DMS153 treated with DMSO at 0.1 percent for 48 hours (cell line): ENCODE results near the gene KAZN.

Experiments
- DNase-seq: peaks from one replicate; lab custom pipeline; 2025; ENCODE audit not compliant: unreplicated experiment; lab: John Stamatoyannopoulos, UW

Gene KAZN

DNA sequence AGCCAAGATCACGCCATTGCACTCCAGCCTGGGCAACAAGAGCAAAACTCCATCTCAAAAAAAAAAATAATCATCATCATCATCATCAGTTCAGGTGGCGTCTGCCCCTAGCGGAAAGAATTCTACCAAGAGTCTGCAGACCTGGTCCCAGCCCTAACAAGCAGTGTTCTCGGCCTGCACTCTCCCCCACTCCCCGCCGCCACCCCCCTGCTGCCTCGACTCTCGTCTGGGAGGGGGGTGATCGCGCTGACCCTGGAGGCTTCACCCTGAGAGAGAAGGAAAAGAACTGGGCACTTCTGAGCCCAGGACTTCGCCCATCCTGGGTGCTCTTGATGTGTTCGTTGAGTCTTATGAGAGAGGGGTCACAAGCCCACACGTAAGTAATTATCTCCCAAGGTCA is 394.9 kb downstream of the KAZN start:
- DNase-seq: no peak

DNA sequence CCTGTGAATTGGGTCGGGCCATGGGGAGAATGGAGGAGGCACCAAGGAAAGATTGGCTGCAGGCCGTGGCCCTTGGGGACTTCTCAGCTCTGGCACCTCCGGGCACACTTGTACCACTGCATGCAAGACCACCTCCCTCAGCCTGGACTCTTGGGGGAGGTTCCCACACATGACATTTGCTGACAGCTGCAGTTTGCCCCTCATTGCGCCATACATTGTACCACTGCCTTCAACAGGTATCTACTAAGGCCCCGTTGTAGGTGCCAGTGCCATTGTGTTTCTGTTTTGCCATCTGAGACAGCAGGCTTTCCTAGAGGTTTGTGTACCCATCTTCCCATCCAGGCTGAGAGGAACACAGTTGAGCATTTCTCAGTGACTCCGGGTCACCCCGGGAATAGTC is 395.7 kb downstream of the KAZN start:
- DNase-seq: no peak

DNA sequence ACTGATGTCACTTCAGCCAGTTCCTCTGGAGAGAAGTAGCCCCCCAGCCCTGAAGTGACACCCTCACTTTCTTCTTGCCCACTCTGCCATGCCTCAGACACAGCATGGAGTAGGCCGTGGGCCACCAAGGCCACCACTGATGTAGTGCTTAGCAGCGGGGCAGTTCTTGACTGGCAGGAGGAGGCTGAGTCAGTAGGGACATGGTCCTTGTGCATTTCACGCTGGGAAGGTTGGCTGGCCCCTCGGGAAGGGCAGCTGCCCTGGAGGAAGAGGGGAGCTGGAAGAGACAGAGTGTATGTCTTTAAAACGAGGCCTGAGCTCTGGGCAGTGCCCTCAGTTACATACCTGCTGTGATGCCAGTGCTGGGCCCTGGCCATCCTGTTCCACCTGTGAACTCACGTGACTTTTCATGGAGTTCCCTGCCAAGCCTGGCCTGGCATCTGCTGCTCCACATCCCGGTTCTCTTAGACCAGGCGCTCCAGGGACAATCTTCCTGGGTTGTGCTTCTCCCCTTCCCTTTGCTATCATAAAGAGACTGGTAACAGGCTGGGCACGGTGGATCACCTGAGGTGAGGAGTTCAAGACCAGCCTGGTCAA is 396.5 kb downstream of the KAZN start:
- no peak for DNase-seq

GRCh38 chr1:14996133-14997050 is 397.9 kb downstream of the KAZN start:
- no peak for DNase-seq

DNA sequence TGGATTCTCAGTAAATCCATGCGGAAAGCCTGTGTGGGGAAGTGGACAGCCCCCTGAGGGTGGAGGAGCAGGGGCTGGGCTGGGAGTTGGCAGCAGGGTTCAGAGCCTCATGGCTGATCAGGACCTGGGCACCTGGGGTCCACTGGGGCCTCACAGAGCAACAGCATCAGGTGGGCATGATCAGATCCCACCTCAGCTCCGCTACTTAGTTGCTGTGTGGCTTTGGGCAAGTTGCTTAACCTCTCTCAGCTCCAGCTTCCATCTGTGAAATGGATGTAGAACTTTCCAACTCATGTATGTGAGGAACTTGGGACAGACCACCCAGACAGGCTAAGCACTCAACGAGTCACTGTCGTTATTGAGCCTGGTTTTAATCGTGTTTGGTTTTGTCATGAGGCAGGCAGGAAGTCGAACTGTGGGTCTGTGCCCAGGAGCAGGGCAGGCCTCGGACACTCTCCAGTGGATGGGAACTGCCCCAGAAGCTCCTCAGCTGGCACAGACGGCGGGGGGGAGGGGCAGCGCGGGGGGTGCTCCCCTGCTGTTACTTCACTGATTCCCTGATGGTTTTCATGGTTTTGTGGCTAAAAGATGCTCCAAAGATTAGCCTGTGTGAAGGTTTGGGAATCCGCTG is 399.3 kb downstream of the KAZN start:
- no peak for DNase-seq

DNA sequence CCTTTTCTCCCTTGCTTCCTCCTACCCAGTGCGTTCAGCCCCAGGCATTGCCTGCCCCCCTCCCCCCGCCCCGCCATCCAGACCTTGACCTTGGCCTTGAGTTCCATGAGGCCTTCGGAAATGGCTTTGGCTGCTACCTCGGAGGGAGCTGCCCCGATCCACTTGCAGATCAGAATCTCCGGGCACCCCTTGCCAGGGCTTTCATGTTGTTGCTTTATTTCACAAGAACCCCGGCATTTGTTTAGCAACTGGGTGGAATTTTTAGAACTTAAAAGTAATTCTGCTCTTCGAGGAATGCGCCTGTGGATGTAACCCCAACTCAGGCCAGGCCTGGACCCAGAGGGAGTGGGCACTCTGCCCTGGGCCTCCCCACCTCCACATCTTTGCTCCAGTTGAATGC is 401.0 kb downstream of the KAZN start:
- DNase-seq: no peak

DNA sequence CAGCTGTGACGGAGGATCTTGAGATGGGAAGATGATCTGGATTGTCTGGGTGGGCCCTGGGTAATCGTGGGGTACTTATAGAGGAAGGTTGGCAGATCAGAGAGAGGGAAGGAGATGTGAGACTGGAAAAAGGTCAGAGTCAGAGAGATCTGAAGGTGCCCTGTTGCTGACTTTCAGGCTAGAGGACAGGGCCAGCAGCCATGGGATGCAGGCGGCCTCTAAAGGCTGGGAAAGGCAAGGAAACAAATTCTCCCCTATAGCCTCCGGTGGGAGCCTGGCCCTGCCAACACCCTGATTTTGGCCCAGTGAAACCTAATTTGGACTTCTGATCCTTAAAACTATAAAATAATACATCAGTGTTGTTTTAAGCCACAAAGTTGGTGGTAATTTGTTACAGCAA is 401.5 kb downstream of the KAZN start:
- DNase-seq: no peak

GRCh38 chr1:15000671-15001070 is 402.2 kb downstream of the KAZN start:
- DNase-seq: no peak

- DNase-seq: no peak
Observed at GRCh38 chr1:15001317-15001915, 402.9 kb downstream of the KAZN start.

- no peak for DNase-seq
Observed at GRCh38 chr1:15002325-15002724, 403.8 kb downstream of the KAZN start.

DNA sequence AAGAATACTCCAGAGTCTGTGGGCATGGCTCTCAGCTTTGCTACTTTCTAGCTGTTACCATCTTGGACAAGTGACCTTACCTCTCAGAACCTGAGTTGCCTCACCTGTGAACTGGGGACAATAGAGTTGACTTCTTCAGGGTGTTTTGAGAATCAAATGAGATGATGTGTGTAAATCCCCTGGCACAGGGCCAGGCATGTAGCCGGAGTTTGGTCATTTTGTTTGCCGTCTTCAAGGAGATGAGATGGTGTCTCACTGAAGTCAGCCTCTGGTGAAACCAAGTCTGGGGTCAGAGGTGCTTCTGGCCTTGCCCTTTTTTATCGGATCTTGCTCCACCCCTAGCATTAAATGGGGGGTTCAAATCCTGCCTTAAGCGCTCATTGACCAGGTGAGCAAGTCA is 405.9 kb downstream of the KAZN start:
- no peak for DNase-seq

DNA sequence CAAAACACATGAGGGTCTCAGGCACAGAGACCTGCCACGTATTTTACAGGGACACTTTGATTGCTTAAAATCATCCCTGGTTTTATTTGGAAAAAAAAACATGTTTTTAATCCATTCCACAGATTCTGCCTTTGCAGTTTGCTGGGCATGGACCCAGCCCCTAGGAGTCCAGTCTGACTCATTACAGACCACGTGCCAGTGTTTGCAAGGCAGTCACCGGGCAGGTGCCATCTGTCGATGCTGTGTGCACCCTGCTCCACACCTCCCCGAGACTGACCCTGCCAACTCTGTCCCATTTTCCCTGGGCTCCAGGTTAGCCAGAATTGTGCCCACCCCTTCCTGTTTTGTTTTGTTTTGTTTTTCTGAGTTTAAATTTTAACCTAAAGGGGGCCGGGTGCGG is 406.6 kb downstream of the KAZN start:
- no peak for DNase-seq

DNA sequence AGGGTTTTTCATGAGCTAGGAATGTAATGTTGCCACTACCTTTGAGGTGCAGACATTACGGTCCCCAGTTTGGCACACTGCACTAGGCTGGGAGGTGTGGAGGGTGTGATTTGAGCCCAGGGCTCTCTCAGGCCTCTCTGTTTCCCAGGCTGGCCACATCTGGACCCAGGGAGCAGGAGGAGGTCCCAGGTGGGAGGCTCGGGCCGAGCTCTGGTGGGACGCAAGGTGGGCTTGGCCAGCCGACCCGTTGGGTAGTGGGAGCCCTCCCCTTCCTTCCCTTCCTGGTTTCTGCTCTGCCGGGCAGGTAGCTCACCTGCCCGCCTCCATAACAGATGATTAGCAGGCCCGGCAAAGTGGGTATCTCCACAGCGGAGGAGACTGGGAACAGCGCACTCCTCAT is 408.9 kb downstream of the KAZN start:
- no peak for DNase-seq

DNA sequence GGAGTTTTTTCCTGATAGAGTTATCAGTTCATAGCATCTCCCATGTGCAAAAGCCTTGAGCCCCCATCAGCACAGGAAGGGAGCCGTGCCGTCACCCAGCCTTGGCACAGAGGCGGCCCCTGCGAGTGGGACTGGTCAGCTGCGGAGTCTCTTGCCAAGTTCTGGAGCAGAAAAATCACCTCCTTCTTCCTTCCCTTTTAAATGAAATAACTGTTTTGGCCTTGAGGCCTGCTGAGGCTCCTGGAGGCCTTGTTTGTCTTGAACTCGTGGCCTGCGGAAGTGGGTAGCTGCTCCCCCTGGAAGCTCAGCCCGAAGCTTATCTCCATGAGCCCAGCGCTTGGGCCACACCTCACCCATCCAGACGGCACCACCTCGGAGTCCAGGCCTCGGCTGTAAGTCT is 409.4 kb downstream of the KAZN start:
- DNase-seq: no peak

GRCh38 chr1:15008783-15009729 is 410.6 kb downstream of the KAZN start:
- no peak for DNase-seq

DNA sequence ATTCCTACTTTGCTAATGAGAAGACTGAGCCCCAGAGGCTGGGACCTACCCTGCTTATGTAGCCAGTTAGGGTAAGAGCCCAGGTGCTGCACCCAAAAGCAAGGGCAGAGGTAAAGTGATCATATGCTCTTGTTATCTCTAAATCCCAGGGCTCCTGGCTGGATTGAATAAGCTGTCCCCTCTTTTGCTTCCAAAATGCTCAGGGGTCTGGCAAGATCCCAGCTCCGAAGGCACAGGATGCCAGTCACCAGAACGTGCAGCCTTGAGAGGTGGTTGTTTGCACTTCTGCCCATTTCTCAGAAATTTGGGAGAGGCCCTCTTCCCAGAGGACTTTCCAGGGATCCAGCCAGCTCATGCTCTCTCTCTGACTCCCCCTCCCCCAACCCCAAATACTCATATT is 412.7 kb downstream of the KAZN start:
- no peak for DNase-seq

DNA sequence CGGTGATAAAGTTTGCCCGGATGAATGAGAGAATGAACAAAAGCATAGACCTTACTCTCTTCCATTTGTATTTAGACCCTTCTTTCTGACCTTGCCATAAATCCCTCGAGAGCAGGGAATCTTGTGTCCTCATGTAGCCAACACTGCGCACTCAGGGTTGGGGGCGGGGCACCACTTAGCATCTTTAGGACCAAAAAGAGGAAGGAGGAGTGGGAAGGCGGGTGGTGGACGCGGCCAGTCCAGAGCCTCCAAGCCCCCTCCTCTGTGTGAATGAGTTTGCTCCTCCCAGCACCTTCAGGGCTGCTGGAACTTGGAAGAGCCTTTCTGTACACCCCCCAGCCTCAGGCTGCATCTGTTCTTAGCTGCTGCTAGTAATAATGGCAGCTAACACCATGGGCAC is 413.2 kb downstream of the KAZN start:
- no peak for DNase-seq

DNA sequence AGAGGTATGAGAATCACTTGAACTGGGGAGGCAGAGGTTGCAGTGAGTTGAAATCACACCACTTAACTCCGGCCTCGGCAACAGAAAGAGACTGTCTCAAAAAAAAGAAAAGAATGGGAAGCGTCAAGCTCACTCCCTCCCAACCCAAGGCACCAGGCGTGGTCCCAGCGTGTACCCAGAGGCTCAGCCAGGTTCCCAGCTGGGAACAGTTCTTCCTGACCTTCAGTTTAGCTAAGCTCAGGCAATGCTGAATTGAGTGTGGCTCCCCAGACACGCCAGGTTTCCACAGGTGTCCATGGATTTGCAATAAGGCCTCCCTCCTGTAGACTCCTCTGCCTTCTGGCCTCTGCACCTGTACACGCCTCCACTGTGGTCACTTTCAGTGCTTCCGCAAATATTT is 414.3 kb downstream of the KAZN start:
- DNase-seq: no peak

DNA sequence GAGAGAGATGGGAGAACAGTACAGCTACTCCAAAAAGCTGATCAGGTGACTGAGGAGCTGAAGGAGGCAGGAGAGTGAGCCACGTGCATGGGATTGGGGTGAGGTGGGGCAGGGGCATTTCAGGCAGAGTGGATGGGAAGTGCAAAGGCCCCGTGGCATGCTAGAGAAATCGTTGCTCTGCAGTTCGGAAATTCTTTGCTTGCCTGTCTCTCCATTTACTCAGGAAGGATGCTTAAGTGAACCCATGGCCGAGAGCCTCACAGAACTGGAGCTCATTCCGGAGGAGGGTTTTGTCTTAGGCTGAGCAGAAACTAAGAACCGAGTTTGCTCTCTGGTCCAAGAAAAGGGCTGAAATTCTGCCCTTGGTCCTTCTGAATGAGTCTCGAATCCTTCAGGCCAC is 415.3 kb downstream of the KAZN start:
- no peak for DNase-seq

DNA sequence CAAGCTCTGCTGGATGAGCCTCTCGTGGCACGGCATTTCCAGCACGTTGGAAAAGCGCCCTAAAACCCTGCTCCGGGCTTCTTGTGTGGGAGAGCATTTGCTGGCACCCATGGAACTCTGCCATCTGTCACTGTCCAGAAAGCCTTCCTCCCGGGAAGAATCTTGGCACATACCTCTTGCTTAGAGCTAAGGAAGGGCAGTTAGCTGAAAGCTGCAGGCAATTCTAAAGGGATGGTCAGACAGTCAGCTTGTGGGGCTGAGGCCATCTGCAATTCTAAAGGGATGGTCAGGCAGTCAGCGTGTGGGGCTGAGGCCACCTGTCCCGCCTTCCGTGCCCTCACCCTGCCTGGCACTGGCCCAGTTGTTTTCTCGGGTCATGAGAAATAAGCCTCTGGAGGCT is 416.0 kb downstream of the KAZN start:
- no peak for DNase-seq

- no peak for DNase-seq
Observed at GRCh38 chr1:15016001-15016400, 417.5 kb downstream of the KAZN start.
